HCT116 (cell line): ENCODE data around the gene TEX55.
"Not testable (repeated sequence)": the region's sequence is repeated elsewhere in the genome, so short reads cannot be mapped to it uniquely, and the experiment has no call there.

Experiments
- CTCF ChIP-seq, 3 experiments: fragments of 200-600 bp in 1 of 3; sonication (generic) in 1 of 3; IDR thresholded peaks in 2 of 3; conservative IDR thresholded peaks in 1 of 3; 2 replicates each; pipeline ENCODE4 v1.5.1; 2012 to 2017; ENCODE audit warnings: low read depth in 2 of 3, low read length in 2 of 3, antibody characterized with exemption in 1 of 3, borderline replicate concordance in 1 of 3, control low read depth in 1 of 3, mild to moderate bottlenecking in 1 of 3, mixed read lengths in 1 of 3, mixed run types in 1 of 3, moderate library complexity in 1 of 3; ENCODE audit not compliant: insufficient read depth in 1 of 3
- EZH2phosphoT487 ChIP-seq: fragments of 200-600 bp; IDR thresholded peaks from 2 replicates; pipeline ENCODE4 v1.6.1; 2018; ENCODE audit warnings: antibody characterized with exemption, borderline replicate concordance
- MAX ChIP-seq: IDR thresholded peaks from 2 replicates; pipeline ENCODE4 v1.6.1; 2012
- POLR2A ChIP-seq: IDR thresholded peaks from 2 replicates; pipeline ENCODE4 v1.7.0; 2011; ENCODE audit warnings: borderline replicate concordance; ENCODE audit not compliant: insufficient read depth, insufficient read length; ENCODE audit errors: extremely low read depth
- POLR2AphosphoS5 ChIP-seq: IDR thresholded peaks from 2 replicates; pipeline ENCODE4 v1.6.1; 2011; ENCODE audit warnings: mild to moderate bottlenecking, low read depth, low read length, moderate library complexity
- RAD21 ChIP-seq: IDR thresholded peaks from 2 replicates; pipeline ENCODE4 v1.6.1; 2012; ENCODE audit warnings: low read depth, mild to moderate bottlenecking
- REST ChIP-seq: IDR thresholded peaks from 2 replicates; pipeline ENCODE4 v1.6.1; 2012; ENCODE audit warnings: low read depth
- SRF ChIP-seq: IDR thresholded peaks from 2 replicates; pipeline ENCODE4 v1.6.1; 2012; ENCODE audit warnings: low read depth
- ZFX ChIP-seq: fragments of 450-650 bp; IDR thresholded peaks from 2 replicates; pipeline ENCODE4 v1.6.1; 2017
- ZNF274 ChIP-seq: fragments of 200-500 bp; sonication (Bioruptor generic); IDR thresholded peaks from 2 replicates; pipeline ENCODE4 v1.6.1; 2014; ENCODE audit warnings: mild to moderate bottlenecking, low read depth, low read length, inconsistent platforms

- TF ChIP-seq CTCF (IDR thresholded peaks at IDR 0.05 in 2 of 3, conservative IDR thresholded peaks at IDR 0.05 in 1 of 3; ENCODE audit: borderline replicate concordance in 1 of 3, insufficient read depth in 1 of 3, low read depth in 2 of 3, low read length in 2 of 3); EZH2phosphoT487; RAD21; POLR2AphosphoS5; MAX; POLR2A; REST; SRF; ZNF274; ZFX: not testable (repeated sequence)
Observed at GRCh38 chr3:119118330-119118729, 27.6 kb upstream of the TEX55 start.
